Osteoblast (primary cell): ENCODE results near the gene FNDC11. TPM values are rescaled to one million over a fixed set of nuclear protein-coding genes. Genes with fewer than 3 reads are reported as not detected.

Experiments
- DNase-seq: peaks from one replicate; pipeline ENCODE4 v3.0.0; 2011; ENCODE audit warnings: low spot score, mixed read lengths; ENCODE audit not compliant: insufficient read length; ENCODE audit errors: missing footprints
- H2AFZ ChIP-seq: 2 replicates; pipeline ENCODE4 v1.6.0; 2011; ENCODE audit warnings: mild to moderate bottlenecking, low read length
- H3K27ac ChIP-seq: 2 replicates; pipeline ENCODE4 v1.5.1; 2011; ENCODE audit warnings: mild to moderate bottlenecking, low read depth, low read length, moderate library complexity
- H3K27me3 ChIP-seq: 2 replicates; pipeline ENCODE4 v1.6.0; 2012; ENCODE audit warnings: mild to moderate bottlenecking, control low read depth, inconsistent platforms, low read length, moderate library complexity; ENCODE audit not compliant: insufficient read depth
- H3K36me3 ChIP-seq: 2 replicates; pipeline ENCODE4 v1.5.1; 2011; ENCODE audit warnings: mild to moderate bottlenecking, low read length, control low read depth, moderate library complexity; ENCODE audit not compliant: insufficient read depth
- H3K4me1 ChIP-seq: 2 replicates; pipeline ENCODE4 v1.5.1; 2011; ENCODE audit warnings: mild to moderate bottlenecking, low read length, control low read depth, moderate library complexity; ENCODE audit not compliant: insufficient read depth
- H3K4me2 ChIP-seq: 2 replicates; pipeline ENCODE4 v1.6.0; 2011; ENCODE audit warnings: mild to moderate bottlenecking, low read length; ENCODE audit not compliant: insufficient read depth
- H3K4me3 ChIP-seq: fragments of 200-600 bp; sonication (generic); 3 replicates; pipeline ENCODE4 v1.5.1; 2012; ENCODE audit warnings: mild to moderate bottlenecking, low read length, inconsistent platforms; ENCODE audit not compliant: insufficient read depth
- H3K79me2 ChIP-seq: 2 replicates; pipeline ENCODE4 v1.6.0; 2012; ENCODE audit warnings: mild to moderate bottlenecking, low read length, control low read depth, inconsistent platforms; ENCODE audit not compliant: insufficient read depth
- H3K9me3 ChIP-seq: 2 replicates; pipeline ENCODE4 v1.5.1; 2011; ENCODE audit warnings: low read depth, low read length, control low read depth
- H4K20me1 ChIP-seq: 2 replicates; pipeline ENCODE4 v1.6.0; 2012; ENCODE audit warnings: mild to moderate bottlenecking, low read length, control low read depth; ENCODE audit not compliant: insufficient read depth
- CTCF ChIP-seq: IDR thresholded peaks from 2 replicates; pipeline ENCODE4 v1.5.1; 2011; ENCODE audit warnings: mild to moderate bottlenecking, low read depth, low read length, moderate library complexity; ENCODE audit errors: extremely low read depth
- total RNA-seq: library from RNA; depleted of rRNA; stranded (reverse); fragments of >200 nt; gene quantifications from 2 replicates; pipeline ENCODE4 v1.2.3, GENCODE V29; 2012

FNDC11 gene
- total RNA-seq, 1 donor = not detected

- Histone ChIP-seq H3K79me2 (no peaks in the 10 kb centered on the region), H3K4me1 (no peaks in the 10 kb centered on the region), H2AFZ (no peak overlapping the region), H3K36me3 (no peaks in the 10 kb centered on the region), H3K27me3 (peaks cover 17% of the 10 kb centered on the region), H4K20me1 (no peaks in the 10 kb centered on the region), H3K9me3 (no peaks in the 10 kb centered on the region), H3K27ac (no peak overlapping the region), H3K4me2 (no peak overlapping the region), H3K4me3 (no peak overlapping the region)
- DNase-seq = peak; percentile 91
- TF ChIP-seq CTCF = no peak
Measured at GRCh38 chr20:63551068-63551467, 2.9 kb upstream of the FNDC11 start.

- no peaks in the 10 kb centered on the region for H3K9me3 ChIP-seq
- peaks cover 14% of the 10 kb centered on the region for H3K27me3 ChIP-seq
- H3K79me2 ChIP-seq = no peaks in the 10 kb centered on the region
- H3K4me1 ChIP-seq = no peaks in the 10 kb centered on the region
- H4K20me1 ChIP-seq = no peaks in the 10 kb centered on the region
- no peak overlapping the region for H3K27ac ChIP-seq
- no peak overlapping the region for H2AFZ ChIP-seq
- H3K4me3 ChIP-seq = no peak overlapping the region
- TF ChIP-seq CTCF = no peak
- H3K4me2 ChIP-seq = no peak overlapping the region
- no peak for DNase-seq
- H3K36me3 ChIP-seq = no peaks in the 10 kb centered on the region
Measured at GRCh38 chr20:63552481-63553249, 1.3 kb upstream of the FNDC11 start.

- Histone ChIP-seq H4K20me1 (no peaks in the 10 kb centered on the region), H3K36me3 (no peaks in the 10 kb centered on the region), H2AFZ (peak overlapping the region; percentile 68), H3K4me3 (peak overlapping the region; percentile 72), H3K79me2 (no peaks in the 10 kb centered on the region), H3K4me2 (peak overlapping the region; percentile 82), H3K9me3 (no peaks in the 10 kb centered on the region), H3K4me1 (no peaks in the 10 kb centered on the region), H3K27ac (no peak overlapping the region), H3K27me3 (peaks cover 8% of the 10 kb centered on the region)
- peak; percentile 97 for DNase-seq
- no peak for TF ChIP-seq CTCF
Measured at GRCh38 chr20:63553251-63553932, 567 bp upstream of the FNDC11 start.
